ENCODE data around the gene STAC3.

- TF ChIP-seq CTCF (IDR thresholded peaks at IDR 0.05; ENCODE audit: insufficient read depth, low read length, poor library complexity, severe bottlenecking), result no peak
- no peak for TF ChIP-seq EZH2phosphoT487 (conservative IDR thresholded peaks at IDR 0.05; ENCODE audit: low read length)
Measured at GRCh38 chr12:57235017-57235727, 15.8 kb downstream of the STAC3 start.

Measured in SU-DHL-6 (cell line).